GDM1 (cell line): ENCODE data around the gene SUPT3H.
"Not testable (repeated sequence)": the region's sequence is repeated elsewhere in the genome, so short reads cannot be mapped to it uniquely, and the experiment has no call there.

Source experiments
- DNase-seq: peaks from one replicate; lab custom pipeline; 2025; lab: John Stamatoyannopoulos, UW

The SUPT3H gene

DNA sequence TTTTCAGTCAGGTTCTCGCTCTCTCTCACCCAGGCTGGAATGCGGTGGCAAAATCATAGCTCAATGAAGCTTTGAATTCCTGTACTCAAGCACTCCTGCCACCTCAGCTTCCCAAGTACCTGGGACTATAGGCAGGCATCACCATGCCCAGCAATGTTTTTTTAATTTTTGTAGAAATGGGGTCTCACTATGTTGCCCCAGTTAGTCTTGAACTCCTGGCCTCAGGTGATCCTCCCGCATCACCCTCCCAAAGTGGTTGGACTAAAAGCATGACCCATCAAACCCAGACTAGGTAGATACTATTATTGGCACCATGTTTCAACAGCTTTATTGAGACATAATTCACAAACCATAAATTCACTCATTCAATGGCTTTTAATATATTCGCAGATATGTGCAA lies 122.3 kb downstream of the SUPT3H start:
- no peak for DNase-seq

DNA sequence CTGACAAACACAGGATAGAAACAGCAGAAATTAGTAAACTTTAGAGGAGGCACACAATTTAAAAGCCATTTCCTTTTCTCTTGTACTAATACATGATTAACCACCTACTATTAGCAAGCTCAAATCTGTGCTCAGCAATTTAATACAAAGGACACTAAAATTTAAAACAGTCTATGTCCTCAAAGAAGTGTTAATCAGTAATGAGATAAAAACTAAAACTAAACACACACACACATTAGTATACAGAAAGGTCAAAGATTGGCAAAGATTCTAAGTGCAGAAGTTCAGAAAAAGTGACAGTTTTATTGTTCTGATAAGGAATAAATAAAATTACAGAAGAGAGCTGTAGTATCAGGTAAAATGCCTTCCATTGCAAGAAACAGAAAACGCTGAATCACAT lies 123.5 kb downstream of the SUPT3H start:
- DNase-seq: no peak

DNA sequence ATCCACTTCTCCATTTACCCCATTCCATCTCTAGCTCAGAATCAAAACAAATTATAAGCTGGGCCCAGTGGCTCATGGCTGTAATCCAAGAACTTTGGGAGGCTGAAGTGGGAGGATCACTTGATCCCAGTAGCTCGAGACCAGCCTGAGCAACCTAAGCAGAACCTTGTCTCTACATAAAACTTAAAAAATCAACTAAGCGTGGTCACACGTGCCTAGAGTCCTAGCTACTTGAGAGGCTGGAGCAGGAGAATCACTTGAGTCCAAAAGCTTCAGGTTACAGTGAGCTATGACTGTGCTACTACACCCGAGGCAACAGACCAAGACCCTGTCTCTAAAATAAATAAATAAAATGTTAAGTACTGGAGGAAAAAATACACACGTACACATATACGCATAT lies 124.3 kb downstream of the SUPT3H start:
- no peak for DNase-seq

DNA sequence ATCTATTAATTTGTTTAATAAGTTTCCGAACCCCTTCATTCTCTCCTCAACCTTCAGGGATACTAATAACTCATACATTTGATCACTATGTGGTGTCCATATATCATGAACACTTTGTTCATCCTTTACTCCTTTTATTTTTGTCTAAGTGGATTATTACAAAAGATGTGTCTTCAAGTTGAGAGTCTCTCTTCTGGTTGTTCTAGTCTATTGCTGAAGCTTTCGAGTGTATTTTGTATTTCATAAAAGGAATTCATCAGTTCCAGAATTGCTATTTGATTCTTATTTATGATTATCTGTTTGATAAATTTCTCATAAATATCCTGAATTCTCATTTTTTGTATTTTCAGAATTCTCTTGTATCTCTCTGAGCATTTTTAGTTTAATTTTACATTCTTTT lies 146.1 kb downstream of the SUPT3H start:
- no peak for DNase-seq

DNA sequence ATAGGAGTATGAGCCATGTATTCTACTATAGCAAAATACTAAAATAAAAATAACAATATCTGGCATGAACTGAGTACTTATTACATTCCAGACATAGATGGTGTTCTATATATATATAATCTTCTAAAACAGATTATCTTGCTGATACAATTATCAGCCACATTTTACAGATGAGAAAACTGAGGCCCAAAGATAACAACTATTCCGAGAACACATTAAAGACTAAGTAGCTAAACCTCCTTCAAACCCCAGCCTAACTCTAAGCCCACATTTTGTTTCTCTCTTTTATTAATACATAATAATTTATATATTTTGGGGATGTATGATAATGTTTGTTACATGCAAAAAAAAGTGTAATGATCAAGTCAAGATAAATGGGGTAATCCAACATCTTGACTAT lies 148.3 kb downstream of the SUPT3H start:
- no peak for DNase-seq

DNA sequence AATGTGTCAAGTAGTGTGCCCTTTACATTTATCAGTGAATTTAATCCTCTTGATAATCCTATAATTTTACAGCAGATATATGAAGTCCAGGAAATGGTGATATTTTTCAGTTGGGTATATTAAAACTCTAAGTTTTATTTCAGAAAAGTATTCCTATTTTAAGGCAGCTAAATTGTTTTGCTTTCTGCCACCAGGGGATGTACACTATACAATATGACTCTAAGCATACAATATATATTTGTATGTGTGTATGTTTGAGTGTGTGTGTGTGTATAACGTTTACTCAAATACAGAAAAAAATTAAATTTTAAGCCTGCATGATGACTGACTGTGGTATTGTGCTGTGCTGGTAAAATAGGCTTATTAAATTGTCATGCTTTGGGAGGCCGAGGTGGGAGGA lies 151.7 kb downstream of the SUPT3H start:
- no peak for DNase-seq

DNA sequence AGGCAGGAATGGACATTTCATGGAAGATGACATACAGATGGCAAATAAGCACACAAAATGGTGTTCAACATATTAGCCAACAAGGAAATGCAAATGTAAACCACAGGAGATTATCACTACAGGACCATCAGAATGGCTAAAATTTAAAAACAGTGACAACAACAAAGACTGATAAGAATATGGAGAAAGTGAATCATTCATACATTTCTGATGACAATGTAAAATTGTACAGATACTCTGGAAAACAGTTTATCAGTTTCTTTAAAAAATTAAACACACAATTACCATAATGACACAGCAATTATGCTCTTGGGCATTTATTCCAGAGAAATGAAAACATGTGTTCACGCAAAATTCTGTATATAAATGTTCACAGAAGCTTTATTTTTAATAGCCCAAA lies 155.4 kb downstream of the SUPT3H start:
- DNase-seq: no peak

DNA sequence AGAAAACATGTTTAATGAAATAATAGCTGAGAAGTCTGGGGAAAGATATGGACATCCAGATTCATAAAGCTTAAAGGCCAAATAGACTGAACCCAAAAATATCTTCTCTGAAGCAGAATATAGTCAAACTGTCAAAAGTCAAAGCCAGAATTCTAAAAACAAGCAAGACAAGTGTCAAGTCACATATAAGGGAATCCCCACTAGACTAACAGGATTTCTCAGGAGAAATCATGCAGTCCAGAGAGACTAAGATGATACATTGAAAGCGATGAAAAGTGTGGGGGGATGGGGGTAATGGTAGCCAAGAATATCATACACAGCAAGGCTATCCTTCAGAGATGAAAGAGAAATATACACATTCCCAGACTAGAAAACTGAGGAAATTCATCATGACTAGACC lies 162.0 kb downstream of the SUPT3H start:
- no peak for DNase-seq

DNA sequence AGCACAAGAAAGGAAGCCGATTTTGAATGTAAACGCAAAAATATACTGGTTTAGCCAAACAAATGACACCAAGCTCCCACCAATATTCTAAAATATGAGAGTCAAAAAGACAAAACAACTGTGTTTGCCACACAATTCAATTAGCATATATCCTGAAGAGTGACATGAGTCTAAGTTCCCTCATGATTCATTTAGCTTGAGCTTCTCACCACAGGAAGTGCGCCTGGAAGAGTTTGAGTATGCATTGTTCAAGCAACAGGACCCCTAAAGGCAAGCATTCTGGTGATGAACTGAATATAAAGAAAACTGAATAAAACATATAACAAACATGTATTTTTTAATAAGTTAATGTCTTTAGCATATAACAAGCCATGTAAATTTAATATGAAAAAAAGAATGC lies 164.8 kb downstream of the SUPT3H start:
- peak; percentile 8 for DNase-seq

DNA sequence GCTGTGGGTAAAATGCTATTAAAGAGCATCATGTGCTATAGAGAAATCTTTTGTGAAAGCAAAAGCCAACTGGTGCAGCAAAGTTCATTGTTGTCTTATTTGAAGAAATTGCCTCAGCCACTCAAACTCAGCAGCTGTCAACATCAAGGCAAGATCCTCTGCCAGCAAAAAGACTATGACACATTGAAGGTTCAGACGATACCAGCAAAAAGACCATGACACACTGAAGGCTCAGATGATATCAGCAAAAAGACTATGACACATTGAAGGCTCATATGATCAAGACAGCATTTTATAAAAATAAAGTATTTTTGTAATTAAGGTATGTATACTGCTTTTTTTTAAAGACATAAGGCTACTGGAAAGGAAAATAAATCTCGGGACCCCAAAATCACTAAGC lies 168.0 kb downstream of the SUPT3H start:
- DNase-seq: no peak

DNA sequence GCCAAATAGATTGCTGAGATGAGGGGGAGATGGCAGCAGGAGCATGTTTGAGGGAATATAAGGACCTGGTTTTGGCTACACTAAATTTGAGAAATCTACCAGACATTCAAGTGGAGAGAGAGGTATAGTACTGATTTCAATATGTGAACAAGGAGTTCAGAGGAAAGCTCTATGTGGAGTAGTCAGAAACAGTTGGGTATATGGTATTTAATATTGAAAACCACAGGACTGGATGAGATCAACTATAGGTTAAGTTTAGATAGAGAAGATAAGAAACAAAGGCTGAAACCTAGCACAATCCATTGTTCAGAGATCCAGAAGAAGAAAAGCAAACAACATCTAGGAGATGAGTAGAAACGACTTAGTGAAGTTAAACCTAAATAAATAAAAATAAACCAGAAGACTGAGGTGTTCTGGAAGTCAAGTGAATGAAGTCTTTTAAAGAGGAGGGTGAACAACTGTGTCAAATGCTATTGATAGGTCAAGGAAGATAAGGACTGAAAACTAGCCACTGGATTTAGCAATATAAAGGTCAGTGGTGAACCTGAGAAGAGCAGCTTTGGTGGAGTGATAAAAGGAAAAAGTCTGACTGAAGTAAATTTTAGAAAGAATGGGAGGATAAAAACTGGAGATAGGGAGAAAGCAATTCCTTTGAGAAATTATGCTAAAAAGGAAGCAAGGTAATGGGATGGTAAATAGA lies 170.8 kb downstream of the SUPT3H start:
- no peak for DNase-seq

DNA sequence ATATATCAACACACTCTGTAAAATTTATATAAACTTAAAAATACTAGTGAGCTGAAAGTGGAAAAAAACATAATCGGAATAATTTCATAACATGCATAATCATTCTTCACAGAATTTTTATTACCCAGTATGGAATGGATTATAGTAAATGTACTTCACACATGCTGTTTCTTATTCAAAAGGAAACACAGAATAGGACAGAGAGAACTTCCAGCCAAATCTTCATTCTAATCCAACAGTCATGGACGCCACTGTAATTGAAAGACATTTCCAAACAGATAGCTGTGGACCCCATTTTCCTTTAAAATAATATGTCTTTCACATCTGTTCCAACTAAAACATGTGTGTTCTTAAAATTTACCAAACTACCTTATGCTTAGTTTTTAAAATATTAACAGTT lies 176.2 kb downstream of the SUPT3H start:
- DNase-seq: no peak

DNA sequence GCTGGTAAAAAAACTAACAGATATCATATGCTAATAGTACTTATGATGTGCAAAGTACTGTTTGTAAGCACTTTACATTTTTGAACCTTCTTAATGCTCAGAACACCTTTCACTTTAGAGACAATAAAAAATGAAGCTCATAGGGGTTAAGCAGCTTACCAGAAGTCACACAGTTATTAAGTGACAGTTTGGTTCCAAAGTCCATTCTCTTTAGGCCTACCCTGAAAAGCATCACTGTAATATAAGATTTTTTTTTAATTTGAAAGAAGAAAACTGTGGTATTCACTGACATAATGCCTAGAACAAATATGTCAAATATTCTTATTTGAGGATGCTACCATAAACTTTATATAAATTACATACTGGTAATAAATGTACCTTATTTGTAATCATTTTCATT lies 177.2 kb downstream of the SUPT3H start:
- DNase-seq: no peak

DNA sequence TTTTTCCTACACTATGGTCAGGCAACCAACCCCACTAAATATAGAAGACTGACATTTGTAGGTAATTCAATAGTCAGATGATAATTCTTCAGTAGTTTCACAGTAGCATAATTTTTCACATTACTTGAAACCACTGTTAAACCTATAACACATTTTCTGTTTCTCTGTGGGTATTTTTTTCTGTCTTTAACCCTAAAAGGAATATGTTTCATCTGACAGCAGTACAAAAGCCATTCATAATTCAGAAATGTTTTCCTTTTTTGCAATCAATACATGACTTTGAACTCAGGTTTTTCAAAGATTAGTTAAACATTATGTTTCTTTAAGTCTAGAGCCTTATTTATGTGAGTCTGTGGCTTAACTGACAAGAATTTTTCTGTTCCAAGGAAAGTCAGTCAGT lies 178.2 kb downstream of the SUPT3H start:
- DNase-seq: no peak

DNA sequence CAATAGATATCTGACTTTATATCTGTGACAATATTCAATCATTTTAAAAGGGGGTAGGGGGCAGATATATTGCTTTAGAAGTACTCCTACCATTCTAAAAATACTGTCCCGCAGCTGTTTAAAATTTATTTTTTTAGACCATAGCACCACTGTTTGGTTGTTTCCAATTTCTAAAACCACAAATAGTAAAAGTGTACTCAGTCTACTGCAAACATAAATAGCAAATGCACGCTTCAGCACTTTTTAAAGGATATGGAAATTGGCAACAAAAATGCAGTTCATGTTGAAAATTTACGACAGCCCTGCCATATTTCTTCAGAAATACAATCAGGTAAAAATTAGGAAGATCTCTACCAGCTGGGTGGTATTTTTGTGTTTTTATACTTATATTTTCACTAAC lies 181.6 kb downstream of the SUPT3H start:
- no peak for DNase-seq

DNA sequence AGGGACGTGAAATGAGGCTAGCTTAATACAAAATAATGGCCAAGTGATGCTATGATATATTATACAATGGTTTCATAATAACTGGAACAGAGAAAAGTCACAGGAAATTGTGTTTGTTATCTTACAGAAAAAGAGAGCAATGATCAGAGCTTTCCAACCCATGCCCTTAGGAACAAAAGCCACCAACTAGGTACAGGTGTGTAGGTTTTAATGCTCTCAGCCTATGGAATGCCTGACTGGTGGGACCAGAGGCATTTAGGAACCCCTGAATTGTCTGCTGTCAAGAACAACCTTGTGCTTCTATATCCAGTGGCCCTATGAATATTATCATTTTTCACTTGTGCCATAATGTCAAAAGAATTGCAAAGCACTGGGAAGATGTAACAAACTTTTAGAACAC lies 182.6 kb downstream of the SUPT3H start:
- DNase-seq: no peak

DNA sequence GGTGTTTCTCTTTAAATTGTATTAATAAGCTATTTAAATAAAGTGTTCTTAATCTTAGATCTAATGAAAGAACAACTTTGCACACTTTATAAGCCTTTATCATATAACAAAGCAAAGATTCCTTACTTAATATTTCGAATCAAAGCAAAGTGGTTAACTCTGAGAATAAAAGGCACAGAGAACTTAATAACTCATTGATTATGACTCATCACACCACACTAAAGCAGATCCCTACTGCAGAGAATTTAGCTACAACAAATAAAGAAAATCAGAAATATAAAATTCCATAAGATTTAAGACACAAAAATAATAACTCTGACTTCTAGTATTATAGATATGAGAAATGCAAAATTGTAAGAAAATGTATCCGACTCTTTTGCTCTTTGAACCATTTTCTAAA lies 185.2 kb downstream of the SUPT3H start:
- no peak for DNase-seq

DNA sequence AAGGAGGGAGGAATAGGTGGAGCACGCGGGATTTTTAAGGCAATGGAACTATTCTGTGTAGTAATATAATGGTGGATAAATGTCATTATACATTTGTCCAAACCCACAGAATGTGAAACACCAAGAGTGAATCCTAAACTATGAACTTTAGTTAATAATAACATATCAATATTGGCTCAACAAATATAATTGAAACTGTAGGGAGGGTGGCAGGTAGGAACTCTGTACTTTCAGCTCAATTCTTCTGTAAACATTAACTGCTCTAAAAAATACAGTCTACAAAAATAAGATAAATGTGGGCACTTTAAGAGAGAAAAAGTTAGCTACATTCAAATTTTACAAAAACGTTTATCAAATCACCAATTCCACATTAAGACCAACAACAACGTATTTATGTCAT lies 186.3 kb downstream of the SUPT3H start:
- no peak for DNase-seq

DNA sequence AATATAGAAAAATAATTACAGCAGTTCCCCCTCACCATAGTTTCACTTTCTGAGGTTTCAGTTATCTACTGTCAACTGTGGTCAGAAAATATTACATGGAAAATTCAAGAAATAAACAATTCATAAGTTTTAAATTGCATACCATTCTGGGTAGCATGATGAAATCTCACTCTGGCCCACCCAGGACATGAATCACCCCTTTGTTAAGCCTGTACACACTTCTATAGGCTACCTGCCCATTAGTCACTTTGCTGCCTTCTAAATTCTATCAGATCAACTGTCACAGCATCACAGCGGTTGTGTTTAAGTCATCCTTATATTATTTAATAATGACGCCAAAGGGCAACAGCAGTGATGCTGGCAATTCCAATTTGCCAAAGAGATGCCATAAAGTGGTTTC lies 189.9 kb downstream of the SUPT3H start:
- no peak for DNase-seq

DNA sequence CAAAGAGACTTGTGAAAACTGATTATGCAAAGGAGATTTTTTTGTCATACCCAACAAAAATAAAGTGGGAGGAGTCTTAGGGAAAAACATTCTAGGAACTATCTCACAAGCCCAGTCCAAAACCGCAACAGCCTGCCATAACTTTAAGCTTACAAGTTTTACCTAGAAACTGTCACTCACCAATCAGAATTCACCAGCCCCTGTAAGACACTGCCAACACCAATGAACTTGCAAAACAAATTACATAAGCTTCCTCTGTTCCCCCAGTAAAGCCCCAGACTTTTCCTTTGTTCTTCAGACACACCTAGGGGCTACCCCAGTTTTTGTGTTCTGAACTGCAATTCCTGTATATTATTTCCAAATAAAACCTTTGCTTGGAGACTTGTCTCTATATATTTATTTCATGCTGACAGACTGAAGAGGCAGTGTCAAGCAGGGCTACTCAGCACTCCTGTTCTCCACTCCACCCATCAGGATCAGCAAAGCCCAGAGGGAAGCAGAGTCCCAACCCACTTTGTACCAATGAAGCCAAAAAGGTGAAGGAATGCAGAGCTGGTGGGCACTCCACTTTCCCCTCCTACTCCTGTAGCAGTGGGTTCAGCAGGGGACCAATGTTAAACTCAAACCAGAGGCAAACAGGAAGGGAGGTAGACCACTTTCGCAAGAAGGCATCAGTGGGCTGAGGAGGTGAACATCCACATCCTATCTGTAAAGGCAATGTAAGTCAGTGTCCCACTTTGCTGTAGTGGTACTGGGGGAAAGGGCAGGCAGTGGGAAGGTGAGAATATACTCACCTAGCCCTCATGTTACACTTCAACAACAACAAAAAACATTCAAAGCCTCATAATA lies 192.1 kb downstream of the SUPT3H start:
- no peak for DNase-seq

DNA sequence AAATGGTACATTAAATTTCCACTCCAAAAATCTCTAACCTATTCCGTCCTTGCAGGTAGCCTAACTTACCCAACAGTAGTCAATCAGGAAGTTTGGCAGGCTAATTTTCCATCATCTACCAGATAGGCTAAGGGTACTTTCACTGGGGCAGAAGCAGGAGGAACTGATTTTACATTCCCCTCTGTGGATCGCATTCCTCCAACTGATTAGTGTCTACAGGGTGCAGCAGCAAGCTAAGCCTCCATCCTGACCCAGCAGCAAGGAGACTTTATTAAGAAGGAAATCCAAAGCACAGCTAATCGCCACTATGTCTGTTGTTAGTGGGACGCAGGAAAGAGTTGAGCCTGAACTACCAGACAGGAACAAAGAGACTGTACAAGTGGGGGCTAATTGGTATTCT lies 192.8 kb downstream of the SUPT3H start:
- DNase-seq: no peak

DNA sequence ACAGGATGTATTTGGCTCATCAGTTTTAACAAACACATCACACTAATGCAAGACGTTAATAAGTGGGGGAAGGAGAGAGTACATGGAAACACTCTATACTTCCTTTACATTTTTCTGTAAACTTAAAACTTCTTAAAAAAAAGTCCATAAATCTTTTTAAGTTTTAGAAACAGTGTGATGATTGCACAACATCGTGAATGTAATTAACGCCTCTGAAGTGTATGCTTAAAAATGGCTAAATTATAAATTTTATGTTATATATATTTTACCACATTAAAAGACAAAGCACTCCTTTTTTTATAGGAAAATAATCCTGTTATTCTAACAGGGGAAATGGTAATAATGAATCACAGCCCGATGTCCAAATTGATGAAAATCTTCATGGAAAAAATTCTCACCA lies 193.7 kb downstream of the SUPT3H start:
- no peak for DNase-seq

DNA sequence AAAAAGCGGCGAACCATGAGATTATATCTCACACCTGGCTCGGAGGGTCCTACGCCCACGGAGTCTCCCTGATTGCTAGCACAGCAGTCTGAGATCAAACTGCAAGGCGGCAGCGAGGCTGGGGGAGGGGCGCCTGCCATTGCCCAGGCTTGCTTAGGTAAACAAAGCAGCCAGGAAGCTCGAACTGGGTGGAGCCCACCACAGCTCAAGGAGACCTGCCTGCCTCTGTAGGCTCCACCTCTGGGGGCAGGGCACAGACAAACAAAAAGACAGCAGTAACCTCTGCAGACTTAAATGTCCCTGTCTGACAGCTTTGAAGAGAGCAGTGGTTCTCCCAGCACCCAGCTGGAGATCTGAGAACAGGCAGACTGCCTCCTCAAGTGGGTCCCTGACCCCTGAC lies 201.4 kb downstream of the SUPT3H start:
- DNase-seq: not testable (repeated sequence)

DNA sequence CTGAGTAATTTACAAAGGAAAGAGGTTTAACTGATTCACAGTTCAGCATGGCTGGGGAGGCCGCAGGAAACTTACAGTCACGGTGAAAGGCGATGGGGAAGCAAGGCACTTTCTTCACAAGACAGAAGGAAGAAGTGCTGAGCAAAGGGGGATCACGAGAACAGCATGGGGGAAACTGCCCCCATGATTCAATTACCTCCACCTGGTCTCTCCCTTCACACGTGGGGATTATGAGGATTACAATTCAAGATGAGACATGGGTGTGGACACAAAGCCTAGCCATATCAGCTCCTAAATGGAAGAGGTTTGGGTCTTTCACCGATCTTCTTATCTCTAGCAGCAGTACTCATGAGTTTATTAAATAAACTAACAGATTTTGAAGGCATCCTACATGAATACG lies 202.5 kb downstream of the SUPT3H start:
- no peak for DNase-seq
